K562 (cell line): ENCODE results near the gene SNAPC2. TPM values are rescaled to one million over a fixed set of nuclear protein-coding genes. Genes with fewer than 3 reads are reported as not detected.
A peak's percentile ranks its signal among the peaks of the same experiment; 100 is the strongest.

Experiments
- C11orf30 ChIP-seq: fragments of 450-650 bp; IDR thresholded peaks from 2 replicates; pipeline ENCODE4 v1.6.1; 2016; ENCODE audit warnings: low read depth, mild to moderate bottlenecking
- CGGBP1 ChIP-seq: fragments of 250-450 bp; sonication (Bioruptor Pico); IDR thresholded peaks from 2 replicates; pipeline ENCODE4 v1.9.0; 2021; ENCODE audit warnings: mild to moderate bottlenecking
- JUND ChIP-seq, 2 experiments: IDR thresholded peaks; 2 replicates in 1 of 2; 3 replicates in 1 of 2; pipeline ENCODE4 v1.6.1; 2011; ENCODE audit warnings: borderline replicate concordance in 2 of 2, low read depth in 2 of 2, low read length in 2 of 2, improper control_type of control experiment in 1 of 2, missing biosample characterization in 1 of 2, missing genetic modification characterization in 1 of 2, missing genetic modification reagents in 1 of 2
- MAZ ChIP-seq, 2 experiments: fragments of 450-650 bp in 1 of 2; sonication (generic) in 1 of 2; formaldehyde crosslinking; IDR thresholded peaks in 1 of 2; conservative IDR thresholded peaks in 1 of 2; 2 replicates each; pipeline versions ENCODE4 v1.4.0 to v1.5.0; 2020; ENCODE audit warnings: mild to moderate bottlenecking in 1 of 2, missing genetic modification reagents in 1 of 2
- NR4A1 ChIP-seq, 2 experiments: fragments of 250-450 bp in 1 of 2; fragments of 450-650 bp in 1 of 2; sonication (Bioruptor Pico) in 1 of 2; IDR thresholded peaks; 2 replicates each; pipeline versions ENCODE4 v1.4.0 to v1.6.1; 2016 to 2020; ENCODE audit warnings: mild to moderate bottlenecking in 2 of 2, missing compliant biosample characterization in 1 of 2, missing genetic modification characterization in 1 of 2, moderate library complexity in 1 of 2
- POLR2AphosphoS5 ChIP-seq: IDR thresholded peaks from 2 replicates; pipeline ENCODE4 v1.6.1; 2011; ENCODE audit warnings: mild to moderate bottlenecking, low read depth, low read length, moderate library complexity; ENCODE audit not compliant: control insufficient read depth, insufficient read depth
- POLR2H ChIP-seq: IDR thresholded peaks from 2 replicates; pipeline ENCODE4 v1.6.1; 2016; ENCODE audit warnings: missing genetic modification characterization, low read depth, mild to moderate bottlenecking, control low read depth, missing compliant biosample characterization, moderate library complexity
- TAL1 ChIP-seq: fragments of 450-650 bp; IDR thresholded peaks from 2 replicates; pipeline ENCODE4 v1.6.1; 2016; ENCODE audit warnings: mild to moderate bottlenecking
- TCF7L2 ChIP-seq: fragments of 150-350 bp; IDR thresholded peaks from 2 replicates; pipeline ENCODE4 v1.6.1; 2016; ENCODE audit warnings: low read depth, mild to moderate bottlenecking, low read length, moderate library complexity
- ZBTB2 ChIP-seq: fragments of 450-650 bp; IDR thresholded peaks from 2 replicates; pipeline ENCODE4 v1.6.1; 2016; ENCODE audit warnings: antibody characterized with exemption
- ZNF174 ChIP-seq: fragments of 250-450 bp; sonication (Bioruptor Pico); IDR thresholded peaks from 2 replicates; pipeline ENCODE4 v1.4.0; 2020; ENCODE audit warnings: mild to moderate bottlenecking
- ZNF384 ChIP-seq: IDR thresholded peaks from 2 replicates; pipeline ENCODE4 v1.6.1; 2012; ENCODE audit warnings: low read depth, low read length, improper control_type of control experiment
- polyA plus RNA-seq, 8 experiments: library from polyadenylated mRNA; depleted of rRNA in 4 of 8; stranded (reverse) in 5 of 8; unstranded in 3 of 8; fragments of >200 nt; fragmentation: Nextera tagmentation in 2 of 8; fragmentation: Illumina TruSeq in 1 of 8; extraction: Ambion mirVana in 2 of 8; extraction: Trizol in 1 of 8; gene quantifications; 2 replicates each; pipeline versions ENCODE4 v1.2.1 to v1.2.3, GENCODE V29; 2011 to 2014; ENCODE audit warnings: inconsistent platforms in 1 of 8, missing spikeins in 1 of 8
- total RNA-seq, 7 experiments: library from RNA; depleted of rRNA in 6 of 7; stranded (reverse); fragments of >200 nt in 6 of 7; fragmentation: Illumina TruSeq in 2 of 7; extraction: Trizol in 2 of 7; gene quantifications; 2 replicates each; pipeline versions ENCODE4 v1.2.1 to v1.2.3, GENCODE V29; 2011 to 2021; ENCODE audit warnings: low replicate concordance in 1 of 7
- TF ChIP-seq, protein P1 (sequence below): fragments of 450-650 bp; IDR thresholded peaks from one replicate; pipeline ENCODE4 v1.6.1; 2018; ENCODE audit warnings: mild to moderate bottlenecking, moderate library complexity; ENCODE audit not compliant: partially characterized antibody
- TF ChIP-seq, protein P2 (sequence below): fragments of 250-450 bp; sonication (Bioruptor Pico); IDR thresholded peaks from 2 replicates; pipeline ENCODE4 v1.5.0; 2020; ENCODE audit warnings: mild to moderate bottlenecking
- TF ChIP-seq, protein P3 (sequence below): fragments of 450-650 bp; IDR thresholded peaks from 2 replicates; pipeline ENCODE4 v1.6.1; 2018; ENCODE audit not compliant: partially characterized antibody
- TF ChIP-seq, protein P4 (sequence below): sonication (generic); formaldehyde crosslinking; IDR thresholded peaks from 2 replicates; pipeline ENCODE4 v1.8.0; 2023; ENCODE audit warnings: mild to moderate bottlenecking, missing genetic modification reagents

The SNAPC2 gene
- total and polyA plus RNA-seq, 9 of the 15 experiments (the other 6 are each of a cell fraction or from before 2014, with no cell fraction given), result 0.59 to 45.1 (median 15.3) TPM

GRCh38 chr19:7925171-7925851, 5.2 kb downstream of the SNAPC2 start (continued):
- TF ChIP-seq ZBTB2 (no peak), C11orf30 (no peak), POLR2H (tag) (no peak), TAL1 (no peak), NR4A1 (CRISPR knock-in tag; IDR thresholded peaks at IDR 0.05) (no peak), NR4A1 (tag; IDR thresholded peaks at IDR 0.05) (no peak), JUND (IDR thresholded peaks at IDR 0.05; ENCODE audit: borderline replicate concordance, low read depth, low read length) (0 out of 2 replicates have a peak, but pooled peaks have one; percentile 3), JUND (tag; IDR thresholded peaks at IDR 0.05; ENCODE audit: borderline replicate concordance, low read depth, low read length) (no peak), POLR2AphosphoS5 (no peak), CGGBP1 (no peak), TCF7L2 (no peak), MAZ (CRISPR knock-in tag; conservative IDR thresholded peaks at IDR 0.05 in 1 of 2, IDR thresholded peaks at IDR 0.05 in 1 of 2) (peak; percentile 66 to 87), ZNF384 (no peak), ZNF174 (CRISPR knock-in tag) (no peak)
- TF ChIP-seq, protein P1, sequence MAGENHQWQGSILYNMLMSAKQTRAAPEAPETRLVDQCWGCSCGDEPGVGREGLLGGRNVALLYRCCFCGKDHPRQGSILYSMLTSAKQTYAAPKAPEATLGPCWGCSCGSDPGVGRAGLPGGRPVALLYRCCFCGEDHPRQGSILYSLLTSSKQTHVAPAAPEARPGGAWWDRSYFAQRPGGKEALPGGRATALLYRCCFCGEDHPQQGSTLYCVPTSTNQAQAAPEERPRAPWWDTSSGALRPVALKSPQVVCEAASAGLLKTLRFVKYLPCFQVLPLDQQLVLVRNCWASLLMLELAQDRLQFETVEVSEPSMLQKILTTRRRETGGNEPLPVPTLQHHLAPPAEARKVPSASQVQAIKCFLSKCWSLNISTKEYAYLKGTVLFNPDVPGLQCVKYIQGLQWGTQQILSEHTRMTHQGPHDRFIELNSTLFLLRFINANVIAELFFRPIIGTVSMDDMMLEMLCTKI, result no peak
- TF ChIP-seq, protein P2, sequence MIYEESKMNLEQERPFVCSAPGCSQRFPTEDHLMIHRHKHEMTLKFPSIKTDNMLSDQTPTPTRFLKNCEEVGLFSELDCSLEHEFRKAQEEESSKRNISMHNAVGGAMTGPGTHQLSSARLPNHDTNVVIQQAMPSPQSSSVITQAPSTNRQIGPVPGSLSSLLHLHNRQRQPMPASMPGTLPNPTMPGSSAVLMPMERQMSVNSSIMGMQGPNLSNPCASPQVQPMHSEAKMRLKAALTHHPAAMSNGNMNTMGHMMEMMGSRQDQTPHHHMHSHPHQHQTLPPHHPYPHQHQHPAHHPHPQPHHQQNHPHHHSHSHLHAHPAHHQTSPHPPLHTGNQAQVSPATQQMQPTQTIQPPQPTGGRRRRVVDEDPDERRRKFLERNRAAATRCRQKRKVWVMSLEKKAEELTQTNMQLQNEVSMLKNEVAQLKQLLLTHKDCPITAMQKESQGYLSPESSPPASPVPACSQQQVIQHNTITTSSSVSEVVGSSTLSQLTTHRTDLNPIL, result no peak
- TF ChIP-seq, protein P3, sequence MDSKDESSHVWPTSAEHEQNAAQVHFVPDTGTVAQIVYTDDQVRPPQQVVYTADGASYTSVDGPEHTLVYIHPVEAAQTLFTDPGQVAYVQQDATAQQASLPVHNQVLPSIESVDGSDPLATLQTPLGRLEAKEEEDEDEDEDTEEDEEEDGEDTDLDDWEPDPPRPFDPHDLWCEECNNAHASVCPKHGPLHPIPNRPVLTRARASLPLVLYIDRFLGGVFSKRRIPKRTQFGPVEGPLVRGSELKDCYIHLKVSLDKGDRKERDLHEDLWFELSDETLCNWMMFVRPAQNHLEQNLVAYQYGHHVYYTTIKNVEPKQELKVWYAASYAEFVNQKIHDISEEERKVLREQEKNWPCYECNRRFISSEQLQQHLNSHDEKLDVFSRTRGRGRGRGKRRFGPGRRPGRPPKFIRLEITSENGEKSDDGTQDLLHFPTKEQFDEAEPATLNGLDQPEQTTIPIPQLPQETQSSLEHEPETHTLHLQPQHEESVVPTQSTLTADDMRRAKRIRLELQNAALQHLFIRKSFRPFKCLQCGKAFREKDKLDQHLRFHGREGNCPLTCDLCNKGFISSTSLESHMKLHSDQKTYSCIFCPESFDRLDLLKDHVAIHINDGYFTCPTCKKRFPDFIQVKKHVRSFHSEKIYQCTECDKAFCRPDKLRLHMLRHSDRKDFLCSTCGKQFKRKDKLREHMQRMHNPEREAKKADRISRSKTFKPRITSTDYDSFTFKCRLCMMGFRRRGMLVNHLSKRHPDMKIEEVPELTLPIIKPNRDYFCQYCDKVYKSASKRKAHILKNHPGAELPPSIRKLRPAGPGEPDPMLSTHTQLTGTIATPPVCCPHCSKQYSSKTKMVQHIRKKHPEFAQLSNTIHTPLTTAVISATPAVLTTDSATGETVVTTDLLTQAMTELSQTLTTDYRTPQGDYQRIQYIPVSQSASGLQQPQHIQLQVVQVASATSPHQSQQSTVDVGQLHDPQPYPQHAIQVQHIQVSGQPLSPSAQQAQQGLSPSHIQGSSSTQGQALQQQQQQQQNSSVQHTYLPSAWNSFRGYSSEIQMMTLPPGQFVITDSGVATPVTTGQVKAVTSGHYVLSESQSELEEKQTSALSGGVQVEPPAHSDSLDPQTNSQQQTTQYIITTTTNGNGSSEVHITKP, result no peak
- TF ChIP-seq, protein P4, sequence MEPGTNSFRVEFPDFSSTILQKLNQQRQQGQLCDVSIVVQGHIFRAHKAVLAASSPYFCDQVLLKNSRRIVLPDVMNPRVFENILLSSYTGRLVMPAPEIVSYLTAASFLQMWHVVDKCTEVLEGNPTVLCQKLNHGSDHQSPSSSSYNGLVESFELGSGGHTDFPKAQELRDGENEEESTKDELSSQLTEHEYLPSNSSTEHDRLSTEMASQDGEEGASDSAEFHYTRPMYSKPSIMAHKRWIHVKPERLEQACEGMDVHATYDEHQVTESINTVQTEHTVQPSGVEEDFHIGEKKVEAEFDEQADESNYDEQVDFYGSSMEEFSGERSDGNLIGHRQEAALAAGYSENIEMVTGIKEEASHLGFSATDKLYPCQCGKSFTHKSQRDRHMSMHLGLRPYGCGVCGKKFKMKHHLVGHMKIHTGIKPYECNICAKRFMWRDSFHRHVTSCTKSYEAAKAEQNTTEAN, result 0 out of 2 replicates have a peak, but pooled peaks have one; percentile 77
